SK-N-SH (cell line): ENCODE measurements around the gene SLC24A4. TPM values are rescaled to one million over a fixed set of nuclear protein-coding genes. Genes with fewer than 3 reads are reported as not detected.

Experiments
- CTCF ChIA-PET: fragments of 300-600, 350-600 bp; formaldehyde crosslinking; extraction: SDS; loops from one replicate; lab custom pipeline; 2021; lab: Yijun Ruan, JAX
- POLR2A ChIA-PET: fragments of 350-600 bp; sonication (Branson Sonifier 250); formaldehyde crosslinking; extraction: SDS; loops from one replicate; lab custom pipeline; 2020; ENCODE audit warnings: antibody characterized with exemption, inconsistent platforms; lab: Yijun Ruan, JAX
- DNase-seq: peaks from one replicate; pipeline ENCODE4 v3.0.0; 2012
- H2AFZ ChIP-seq: fragments of 200-600 bp; sonication (generic); 2 replicates; pipeline ENCODE4 v1.8.1; 2016; ENCODE audit warnings: antibody characterized with exemption, mild to moderate bottlenecking, low read depth
- H3F3A ChIP-seq: fragments of 200-600 bp; sonication (generic); replicated peaks from 2 replicates; pipeline ENCODE3; 2016; ENCODE audit warnings: antibody characterized with exemption, mild to moderate bottlenecking; ENCODE audit not compliant: insufficient read depth
- H3K27ac ChIP-seq, 2 experiments: fragments of 200-500 bp in 1 of 2; fragments of 200-600 bp in 1 of 2; sonication (Bioruptor generic) in 1 of 2; sonication (generic), shearing (Covaris generic) in 1 of 2; 2 replicates each; pipeline versions ENCODE4 v1.5.1 to v1.6.1; 2014 to 2016; ENCODE audit warnings: low read depth in 2 of 2, inconsistent platforms in 1 of 2, low read length in 1 of 2, mild to moderate bottlenecking in 1 of 2, mixed read lengths in 1 of 2
- H3K27me3 ChIP-seq: fragments of 200-600 bp; sonication (generic), shearing (Covaris generic); 2 replicates; pipeline ENCODE4 v1.6.1; 2016; ENCODE audit warnings: mixed run types; ENCODE audit not compliant: insufficient read depth
- H3K36me3 ChIP-seq, 2 experiments: fragments of 200-500 bp in 1 of 2; fragments of 200-600 bp in 1 of 2; sonication (Bioruptor generic) in 1 of 2; sonication (generic) in 1 of 2; replicated peaks in 1 of 2; 2 replicates each; pipeline versions ENCODE3 to v1.5.1; 2014 to 2016; ENCODE audit warnings: low read length in 1 of 2, mild to moderate bottlenecking in 1 of 2; ENCODE audit not compliant: insufficient read depth in 2 of 2, control insufficient read depth in 1 of 2
- H3K4me1 ChIP-seq, 2 experiments: fragments of 200-500 bp in 1 of 2; fragments of 200-600 bp in 1 of 2; sonication (Bioruptor generic) in 1 of 2; sonication (generic), shearing (Covaris generic) in 1 of 2; 2 replicates each; pipeline versions ENCODE4 v1.5.1 to v1.6.1; 2014 to 2016; ENCODE audit warnings: low read depth in 1 of 2, low read length in 1 of 2, mixed run types in 1 of 2; ENCODE audit not compliant: insufficient read depth in 2 of 2, control insufficient read depth in 1 of 2
- H3K4me2 ChIP-seq: fragments of 200-600 bp; sonication (generic), shearing (Covaris generic); 2 replicates; pipeline ENCODE4 v1.6.1; 2017; ENCODE audit warnings: mixed run types
- H3K4me3 ChIP-seq, 2 experiments: fragments of 200-500 bp in 1 of 2; fragments of 200-600 bp in 1 of 2; sonication (Bioruptor generic) in 1 of 2; sonication (generic), shearing (Covaris generic) in 1 of 2; 2 replicates each; pipeline versions ENCODE4 v1.5.1 to v1.8.1; 2014 to 2016; ENCODE audit warnings: low read depth in 2 of 2, inconsistent platforms in 1 of 2, low read length in 1 of 2, mild to moderate bottlenecking in 1 of 2, mixed read lengths in 1 of 2, moderate library complexity in 1 of 2
- H3K79me2 ChIP-seq: fragments of 200-600 bp; sonication (generic); 2 replicates; pipeline ENCODE4 v1.8.1; 2017; ENCODE audit warnings: mild to moderate bottlenecking; ENCODE audit not compliant: insufficient read depth
- H3K9ac ChIP-seq: fragments of 200-600 bp; sonication (generic); 2 replicates; pipeline ENCODE4 v1.6.1; 2017; ENCODE audit warnings: mixed run types
- H3K9me2 ChIP-seq: fragments of 200-600 bp; sonication (generic); 2 replicates; pipeline ENCODE4 v1.6.1; 2017; ENCODE audit warnings: mixed run types
- H3K9me3 ChIP-seq: fragments of 200-600 bp; sonication (generic); 2 replicates; pipeline ENCODE4 v1.6.1; 2017; ENCODE audit warnings: mixed run types, mild to moderate bottlenecking, moderate library complexity
- H4K20me1 ChIP-seq: fragments of 200-600 bp; sonication (generic); 2 replicates; pipeline ENCODE4 v1.6.1; 2017; ENCODE audit warnings: mild to moderate bottlenecking, mixed run types; ENCODE audit not compliant: insufficient read depth
- CHD2 ChIP-seq: fragments of 150-350 bp; IDR thresholded peaks from 2 replicates; pipeline ENCODE4 v1.6.1; 2018; ENCODE audit warnings: low read length; ENCODE audit not compliant: partially characterized antibody
- EP300 ChIP-seq, 2 experiments: IDR thresholded peaks; 2 replicates each; pipeline versions ENCODE4 v1.4.0 to v1.6.1; 2012; ENCODE audit warnings: borderline replicate concordance in 1 of 2, low read depth in 1 of 2, low read length in 1 of 2
- EZH2phosphoT487 ChIP-seq: fragments of 200-600 bp; sonication (generic); IDR thresholded peaks from 2 replicates; pipeline ENCODE4 v1.6.1; 2017; ENCODE audit warnings: low read depth, mixed run types, mild to moderate bottlenecking, antibody characterized with exemption, moderate library complexity, borderline replicate concordance
- FOXJ3 ChIP-seq: sonication (generic); formaldehyde crosslinking; IDR thresholded peaks from 2 replicates; pipeline ENCODE4 v1.5.1; 2020; ENCODE audit warnings: mild to moderate bottlenecking, missing genetic modification reagents
- JUND ChIP-seq: IDR thresholded peaks from 2 replicates; pipeline ENCODE4 v1.4.0; 2012
- MEF2A ChIP-seq: IDR thresholded peaks from 2 replicates; pipeline ENCODE4 v1.4.0; 2012; ENCODE audit warnings: low read depth, borderline replicate concordance
- MXI1 ChIP-seq: IDR thresholded peaks from 2 replicates; pipeline ENCODE4 v1.6.1; 2012; ENCODE audit warnings: mild to moderate bottlenecking, low read depth, low read length, improper control_type of control experiment
- NRF1 ChIP-seq: IDR thresholded peaks from 2 replicates; pipeline ENCODE4 v1.6.1; 2012; ENCODE audit warnings: low read depth, mild to moderate bottlenecking, low read length
- RAD21 ChIP-seq: IDR thresholded peaks from 2 replicates; pipeline ENCODE4 v1.6.1; 2012; ENCODE audit warnings: mild to moderate bottlenecking, low read length
- RCOR1 ChIP-seq: fragments of 150-350 bp; IDR thresholded peaks from 2 replicates; pipeline ENCODE4 v1.6.1; 2017; ENCODE audit warnings: antibody characterized with exemption, low read length
- RFX5 ChIP-seq: IDR thresholded peaks from 2 replicates; pipeline ENCODE4 v1.6.1; 2012; ENCODE audit warnings: mild to moderate bottlenecking, improper control_type of control experiment, low read length
- RXRA ChIP-seq: IDR thresholded peaks from 2 replicates; pipeline ENCODE4 v1.4.0; 2012; ENCODE audit warnings: low read depth, mild to moderate bottlenecking, borderline replicate concordance
- SIN3A ChIP-seq: IDR thresholded peaks from 2 replicates; pipeline ENCODE4 v1.6.1; 2012; ENCODE audit warnings: low read depth, mild to moderate bottlenecking, low read length, moderate library complexity, borderline replicate concordance
- TCF12 ChIP-seq: IDR thresholded peaks from 2 replicates; pipeline ENCODE4 v1.4.0; 2012
- YY1 ChIP-seq: IDR thresholded peaks from 2 replicates; pipeline ENCODE4 v1.4.0; 2012; ENCODE audit warnings: low read depth, mild to moderate bottlenecking
- ZBTB33 ChIP-seq: IDR thresholded peaks from 2 replicates; pipeline ENCODE4 v1.4.0; 2012; ENCODE audit warnings: low read depth, borderline replicate concordance
- WGBS: methylation state at CpG from one replicate; pipeline ENCODE4 v1.1.6; 2017; ENCODE audit warnings: low lambda C conversion rate; 5-methylcytosine and 5-hydroxymethylcytosine counted together
- polyA plus RNA-seq, 3 experiments: library from polyadenylated mRNA; depleted of rRNA; stranded (reverse); fragments of >200 nt; gene quantifications; 2 replicates each; pipeline ENCODE4 v1.2.3, GENCODE V29; 2012
- TF ChIP-seq, protein P1 (sequence below): IDR thresholded peaks from 2 replicates; pipeline ENCODE4; 2012
- TF ChIP-seq, protein P2 (sequence below): IDR thresholded peaks from 2 replicates; pipeline ENCODE4 v1.4.0; 2012; ENCODE audit warnings: low read depth, borderline replicate concordance
- TF ChIP-seq, protein P3 (sequence below): fragments of 150-350 bp; IDR thresholded peaks from 2 replicates; pipeline ENCODE4 v1.6.1; 2017; ENCODE audit warnings: antibody characterized with exemption, low read length, low read depth, borderline replicate concordance

Gene SLC24A4
- polyA plus RNA-seq, 1 of the 3 experiments (the other 2 are of a cell fraction), result 0.07 TPM

GRCh38 chr14:92473261-92473968, 150.4 kb downstream of the SLC24A4 start:
- no peaks in the 10 kb centered on the region for H3K9me2 ChIP-seq
- H3K4me2 ChIP-seq, result peak overlapping the region; percentile 67
- H4K20me1 ChIP-seq, result no peaks in the 10 kb centered on the region
- CTCF ChIA-PET, result interaction anchor here (0.6 kb wide), 1 partner anchor 122 kb away, joined by 3 read pairs; no protein-coding TSS in a partner anchor
- TF ChIP-seq TCF12 (peak; percentile 2; the same call in 1 of the 2 replicates), RCOR1 (no peak), JUND (no peak), MEF2A (no peak), ZBTB33 (no peak), RAD21 (no peak), RFX5 (no peak), SIN3A (no peak)
- TF ChIP-seq, protein P1, sequence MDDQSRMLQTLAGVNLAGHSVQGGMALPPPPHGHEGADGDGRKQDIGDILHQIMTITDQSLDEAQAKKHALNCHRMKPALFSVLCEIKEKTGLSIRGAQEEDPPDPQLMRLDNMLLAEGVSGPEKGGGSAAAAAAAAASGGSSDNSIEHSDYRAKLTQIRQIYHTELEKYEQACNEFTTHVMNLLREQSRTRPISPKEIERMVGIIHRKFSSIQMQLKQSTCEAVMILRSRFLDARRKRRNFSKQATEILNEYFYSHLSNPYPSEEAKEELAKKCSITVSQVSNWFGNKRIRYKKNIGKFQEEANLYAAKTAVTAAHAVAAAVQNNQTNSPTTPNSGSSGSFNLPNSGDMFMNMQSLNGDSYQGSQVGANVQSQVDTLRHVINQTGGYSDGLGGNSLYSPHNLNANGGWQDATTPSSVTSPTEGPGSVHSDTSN, result 0 out of 2 replicates have a peak, but pooled peaks have one; percentile 8
- TF ChIP-seq, protein P2, sequence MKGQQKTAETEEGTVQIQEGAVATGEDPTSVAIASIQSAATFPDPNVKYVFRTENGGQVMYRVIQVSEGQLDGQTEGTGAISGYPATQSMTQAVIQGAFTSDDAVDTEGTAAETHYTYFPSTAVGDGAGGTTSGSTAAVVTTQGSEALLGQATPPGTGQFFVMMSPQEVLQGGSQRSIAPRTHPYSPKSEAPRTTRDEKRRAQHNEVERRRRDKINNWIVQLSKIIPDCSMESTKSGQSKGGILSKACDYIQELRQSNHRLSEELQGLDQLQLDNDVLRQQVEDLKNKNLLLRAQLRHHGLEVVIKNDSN, result no peak
- H3K9me3 ChIP-seq, result no peaks in the 10 kb centered on the region
- peaks cover 8 to 13% of the 10 kb centered on the region in 2 experiments for H3K4me1 ChIP-seq
- WGBS, result 17% methylated on average over 9 of the region's 9 CpGs
- H3K27ac ChIP-seq, result peak overlapping the region; percentile 49 to 68
- peak overlapping the region; percentile 60; the same call in 1 of the 2 replicates for H2AFZ ChIP-seq
- no peaks in the 10 kb centered on the region for H3K27me3 ChIP-seq
- H3K9ac ChIP-seq, result no peak overlapping the region
- H3K4me3 ChIP-seq, result no peak overlapping the region
- DNase-seq, result no peak
- peaks cover 19% of the 10 kb centered on the region for H3F3A ChIP-seq
- POLR2A ChIA-PET, result no interaction called here
- no peaks in the 10 kb centered on the region for H3K36me3 ChIP-seq
- H3K79me2 ChIP-seq, result no peaks in the 10 kb centered on the region

- Histone ChIP-seq H2AFZ (peak overlapping the region; percentile 60; the same call in 1 of the 2 replicates), H3K27ac (peak overlapping the region; percentile 49 to 68), H3K27me3 (no peaks in the 10 kb centered on the region), H4K20me1 (no peaks in the 10 kb centered on the region), H3K4me3 (no peak overlapping the region), H3K79me2 (no peaks in the 10 kb centered on the region), H3K4me2 (peak overlapping the region; percentile 67), H3K4me1 (peaks cover 8 to 13% of the 10 kb centered on the region in 2 experiments), H3K9me3 (no peaks in the 10 kb centered on the region), H3F3A (peaks cover 23% of the 10 kb centered on the region), H3K9ac (no peak overlapping the region), H3K9me2 (no peaks in the 10 kb centered on the region), H3K36me3 (no peaks in the 10 kb centered on the region)
- POLR2A ChIA-PET, result no interaction called here
- WGBS, result 23% methylated on average over 3 of the region's 3 CpGs
- CTCF ChIA-PET, result no interaction called here
- no peak for DNase-seq
- no peak for TF ChIP-seq FOXJ3 (CRISPR knock-in tag)
- TF ChIP-seq, protein P1, result no peak
- TF ChIP-seq EZH2phosphoT487, result no peak
- no peak for TF ChIP-seq NRF1
- peak; percentile 38; the same call in 1 of the 2 replicates for TF ChIP-seq TCF12
- no peak for TF ChIP-seq RXRA
- TF ChIP-seq CHD2, result no peak
- TF ChIP-seq YY1, result no peak
- no peak for TF ChIP-seq EP300 (IDR thresholded peaks at IDR 0.05; ENCODE audit: borderline replicate concordance in 1 of 2, low read depth in 1 of 2, low read length in 1 of 2)
- no peak for TF ChIP-seq MXI1
- TF ChIP-seq RFX5, result no peak
- TF ChIP-seq, protein P2, result 0 out of 2 replicates have a peak, but pooled peaks have one; percentile 14
- TF ChIP-seq, protein P3, sequence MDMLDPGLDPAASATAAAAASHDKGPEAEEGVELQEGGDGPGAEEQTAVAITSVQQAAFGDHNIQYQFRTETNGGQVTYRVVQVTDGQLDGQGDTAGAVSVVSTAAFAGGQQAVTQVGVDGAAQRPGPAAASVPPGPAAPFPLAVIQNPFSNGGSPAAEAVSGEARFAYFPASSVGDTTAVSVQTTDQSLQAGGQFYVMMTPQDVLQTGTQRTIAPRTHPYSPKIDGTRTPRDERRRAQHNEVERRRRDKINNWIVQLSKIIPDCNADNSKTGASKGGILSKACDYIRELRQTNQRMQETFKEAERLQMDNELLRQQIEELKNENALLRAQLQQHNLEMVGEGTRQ, result no peak
Measured at GRCh38 chr14:92473969-92474535, 151.1 kb downstream of the SLC24A4 start.
